HG02759 (cell line): Measurements from ENCODE around the gene MAPK4.

Source experiments
- ATAC-seq: cut with Tn5 transposase; IDR thresholded peaks from one replicate; pipeline ENCODE4 v1.9.1; 2021; ENCODE audit warnings: mild to moderate bottlenecking, moderate library complexity; ENCODE audit not compliant: unreplicated experiment

The MAPK4 gene

GRCh38 chr18:50622865-50623393 is 63.0 kb downstream of the MAPK4 start:
- ATAC-seq, result no peak

GRCh38 chr18:50623694-50624352 is 63.9 kb downstream of the MAPK4 start:
- no peak for ATAC-seq

GRCh38 chr18:50624981-50625380 is 65.1 kb downstream of the MAPK4 start:
- ATAC-seq, result no peak

GRCh38 chr18:50626317-50626716 is 66.4 kb downstream of the MAPK4 start:
- no peak for ATAC-seq

GRCh38 chr18:50627594-50628532 is 68.0 kb downstream of the MAPK4 start:
- no peak for ATAC-seq

- ATAC-seq, result no peak
Observed at GRCh38 chr18:50628533-50628905, 68.6 kb downstream of the MAPK4 start.

GRCh38 chr18:50629148-50629631 is 69.3 kb downstream of the MAPK4 start:
- ATAC-seq, result no peak

GRCh38 chr18:50630895-50631294 is 71.0 kb downstream of the MAPK4 start:
- ATAC-seq, result no peak

GRCh38 chr18:50632895-50633515 is 73.1 kb downstream of the MAPK4 start:
- ATAC-seq, result no peak

- ATAC-seq, result no peak
Observed at GRCh38 chr18:50633992-50634391, 74.1 kb downstream of the MAPK4 start.

GRCh38 chr18:50636366-50637057 is 76.6 kb downstream of the MAPK4 start:
- ATAC-seq, result no peak

GRCh38 chr18:50638016-50638883 is 78.4 kb downstream of the MAPK4 start:
- ATAC-seq, result no peak

GRCh38 chr18:50638884-50639420 is 79.1 kb downstream of the MAPK4 start:
- ATAC-seq, result no peak

GRCh38 chr18:50639711-50640110 is 79.8 kb downstream of the MAPK4 start:
- no peak for ATAC-seq

- no peak for ATAC-seq
Observed at GRCh38 chr18:50642439-50642838, 82.6 kb downstream of the MAPK4 start.

- no peak for ATAC-seq
Observed at GRCh38 chr18:50644146-50644545, 84.3 kb downstream of the MAPK4 start.

- no peak for ATAC-seq
Observed at GRCh38 chr18:50644807-50645206, 84.9 kb downstream of the MAPK4 start.

GRCh38 chr18:50647237-50647636 is 87.3 kb downstream of the MAPK4 start:
- no peak for ATAC-seq

GRCh38 chr18:50647792-50648191 is 87.9 kb downstream of the MAPK4 start:
- ATAC-seq, result no peak

- no peak for ATAC-seq
Observed at GRCh38 chr18:50649821-50650220, 89.9 kb downstream of the MAPK4 start.
